ENCODE results near the gene PPM1F.
"Not testable (repeated sequence)": the region's sequence is repeated elsewhere in the genome, so short reads cannot be mapped to it uniquely, and the experiment has no call there.

Gene PPM1F

DNA sequence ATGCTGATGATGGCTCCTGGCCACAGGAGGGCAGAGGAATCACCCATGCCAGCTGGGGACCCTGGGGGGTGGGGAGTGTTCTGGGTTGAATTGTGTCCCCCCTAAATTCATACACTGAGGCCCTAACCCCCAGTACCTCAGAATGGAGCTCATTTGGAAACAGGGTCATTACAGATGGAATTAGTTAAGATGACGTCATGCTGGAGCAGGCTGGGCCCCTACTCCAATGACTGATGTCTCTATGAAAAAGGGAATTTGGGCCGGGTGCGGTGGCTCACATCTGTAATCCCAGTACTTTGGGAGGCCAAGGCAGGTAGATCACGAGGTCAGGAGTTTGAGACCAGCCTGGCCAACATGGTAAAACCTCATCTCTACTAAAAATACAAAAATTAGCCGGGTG, 12.7 kb downstream of the PPM1F start:
- DNase-seq, result not testable (repeated sequence)

GRCh38 chr22:21939461-21939913, 13.2 kb downstream of the PPM1F start:
- no peak for DNase-seq

DNA sequence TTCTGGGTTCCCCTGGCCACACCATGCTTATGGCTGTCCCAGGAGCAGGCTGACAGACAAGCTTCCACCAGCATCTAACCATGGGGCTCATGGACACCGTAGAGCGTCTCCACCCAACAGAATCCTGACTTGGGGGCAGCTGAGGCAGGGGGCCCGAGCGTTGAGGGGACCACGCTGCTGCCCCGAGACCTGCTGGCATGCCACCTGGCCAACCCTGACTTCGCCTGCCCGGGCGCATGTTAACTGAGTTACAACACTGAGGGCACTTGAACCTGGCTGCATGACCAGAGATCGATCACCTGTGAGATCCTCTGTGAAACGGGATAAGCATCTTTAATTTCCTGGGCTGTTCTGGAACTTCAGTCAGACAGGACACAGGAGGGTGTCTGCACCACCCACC, 13.7 kb downstream of the PPM1F start:
- DNase-seq, result no peak

GRCh38 chr22:21938071-21938822, 14.4 kb downstream of the PPM1F start:
- peak; percentile 78 to 89 (median 83) for DNase-seq

DNA sequence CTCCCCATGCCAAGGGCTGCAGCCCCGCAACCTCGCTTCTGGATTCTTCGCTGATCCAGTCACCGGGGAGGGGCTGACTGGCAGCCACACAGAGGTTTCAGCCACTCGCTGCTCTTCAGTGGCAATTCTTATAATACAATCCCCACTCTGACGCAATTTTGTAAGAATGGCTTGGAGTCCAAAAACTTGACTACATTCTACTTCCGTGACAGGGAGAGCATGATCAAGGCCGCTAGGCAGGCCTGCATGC, 14.9 kb downstream of the PPM1F start:
- no peak for DNase-seq

GRCh38 chr22:21937041-21937820, 15.4 kb downstream of the PPM1F start:
- DNase-seq, result no peak

DNA sequence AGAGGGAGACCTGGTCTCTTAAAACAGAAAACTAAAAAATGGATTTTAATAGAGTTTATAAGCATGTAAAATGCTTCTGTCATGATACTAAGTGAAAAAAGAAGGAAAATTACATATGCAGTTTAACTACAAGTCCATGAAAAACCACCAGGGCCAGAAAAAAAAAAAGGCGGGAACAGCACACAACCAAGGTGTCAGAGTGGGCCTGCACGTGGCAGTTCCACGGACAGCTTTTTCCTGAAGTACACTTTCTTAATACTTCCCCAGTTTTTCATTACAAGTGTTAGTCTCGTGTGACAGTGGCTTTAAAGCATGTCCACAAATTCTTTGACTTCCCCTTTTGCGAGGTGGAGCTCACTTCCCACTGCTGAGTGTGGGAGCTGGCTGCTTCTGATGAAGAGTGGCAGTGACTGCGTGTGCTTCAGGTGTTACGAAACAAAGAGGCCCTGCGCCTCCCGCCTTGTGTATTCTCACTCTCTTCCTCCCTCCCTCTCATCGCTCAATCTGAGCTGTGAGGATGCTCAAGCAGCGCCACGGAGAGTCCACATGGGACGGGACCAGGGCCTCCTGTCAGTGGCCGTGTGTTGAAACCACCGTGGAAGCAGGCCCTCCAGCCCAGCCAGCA, 16.4 kb downstream of the PPM1F start:
- DNase-seq, result no peak

- DNase-seq, result no peak
Observed at GRCh38 chr22:21933910-21934309, 18.7 kb downstream of the PPM1F start.

DNA sequence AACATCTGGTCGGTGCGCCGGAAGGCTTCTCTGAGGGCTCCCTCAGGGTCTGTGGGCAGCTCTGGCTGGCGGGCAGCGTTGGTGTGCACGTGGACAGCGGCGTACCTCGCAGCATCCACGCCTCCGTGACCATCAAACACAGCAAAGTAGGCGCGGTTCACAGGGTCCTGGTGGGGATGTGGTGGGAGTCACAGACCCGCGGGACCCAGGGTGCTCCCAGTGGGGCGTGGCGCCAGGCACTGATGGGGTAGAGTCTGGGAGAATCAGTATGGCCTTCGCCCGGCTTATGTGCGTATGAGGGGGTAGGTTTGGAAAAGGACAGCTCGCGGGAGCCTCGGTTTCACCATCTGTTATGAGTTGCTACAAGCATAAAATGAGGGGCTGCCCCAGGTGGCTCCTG, 19.2 kb downstream of the PPM1F start:
- no peak for DNase-seq

DNA sequence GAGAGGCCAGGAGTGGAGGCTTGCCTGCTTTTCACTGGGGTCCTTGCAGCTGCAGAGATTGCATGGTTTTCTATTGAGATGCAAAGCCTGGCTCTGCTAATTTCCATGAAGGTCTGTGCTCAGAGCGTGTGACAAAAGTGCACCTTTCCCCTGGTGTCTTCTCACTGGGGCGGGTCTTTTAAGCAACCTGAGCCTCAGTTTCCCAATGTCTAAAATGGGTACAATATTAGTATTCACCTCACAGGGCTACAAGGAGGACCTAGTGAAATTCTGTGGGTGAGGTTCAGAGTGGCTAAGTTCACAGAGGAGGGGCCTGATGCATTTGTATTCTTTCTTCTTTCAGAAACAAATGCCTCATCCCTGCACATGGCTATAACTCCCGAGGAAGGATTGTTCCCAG, 20.3 kb downstream of the PPM1F start:
- no peak for DNase-seq

DNA sequence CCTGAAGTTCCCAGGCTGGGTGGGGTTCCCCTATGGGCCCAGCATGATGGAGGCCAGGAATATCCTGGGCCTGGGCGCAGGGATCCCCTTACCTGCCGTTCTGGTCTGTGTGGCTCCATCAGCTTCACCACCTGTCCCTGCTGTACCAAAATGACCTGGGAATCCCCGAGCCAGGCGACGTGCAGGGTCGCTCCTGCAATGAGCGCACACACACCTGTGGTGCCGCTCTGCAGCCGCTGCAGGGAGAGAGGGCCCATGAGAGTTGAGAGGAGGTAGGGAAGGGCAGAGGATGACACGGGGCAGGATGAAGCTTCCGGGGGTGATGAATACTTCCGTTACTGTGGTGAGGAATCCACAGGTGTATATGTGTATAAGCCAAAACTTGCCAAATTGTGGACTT, 21.6 kb downstream of the PPM1F start:
- no peak for DNase-seq

- DNase-seq, result no peak
Observed at GRCh38 chr22:21929253-21929652, 23.4 kb downstream of the PPM1F start.

GRCh38 chr22:21928048-21928447, 24.6 kb downstream of the PPM1F start:
- DNase-seq, result no peak

GRCh38 chr22:21927174-21927823, 25.3 kb downstream of the PPM1F start:
- DNase-seq, result no peak

DNA sequence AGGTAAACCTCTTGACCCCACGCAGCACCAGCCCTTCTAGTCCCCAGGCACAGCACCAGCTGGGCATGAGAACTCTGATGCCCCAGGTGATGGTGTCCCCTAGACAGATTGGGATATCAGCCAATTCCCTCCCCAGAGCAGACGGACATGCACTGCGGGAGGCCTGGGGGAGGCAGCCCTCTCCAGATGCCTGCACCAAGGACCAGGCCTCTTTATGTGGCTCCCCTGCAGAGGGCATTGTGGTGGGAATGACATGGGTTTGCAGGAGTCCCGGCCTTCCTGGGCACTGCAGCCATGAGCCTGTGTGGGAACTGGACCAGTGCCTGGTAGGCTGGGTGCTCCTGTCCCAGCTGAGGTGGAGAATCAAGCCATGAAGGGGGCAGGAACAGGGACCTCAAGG, 25.9 kb downstream of the PPM1F start:
- DNase-seq, result no peak

GRCh38 chr22:21923163-21923561, 29.5 kb downstream of the PPM1F start:
- DNase-seq, result no peak

DNA sequence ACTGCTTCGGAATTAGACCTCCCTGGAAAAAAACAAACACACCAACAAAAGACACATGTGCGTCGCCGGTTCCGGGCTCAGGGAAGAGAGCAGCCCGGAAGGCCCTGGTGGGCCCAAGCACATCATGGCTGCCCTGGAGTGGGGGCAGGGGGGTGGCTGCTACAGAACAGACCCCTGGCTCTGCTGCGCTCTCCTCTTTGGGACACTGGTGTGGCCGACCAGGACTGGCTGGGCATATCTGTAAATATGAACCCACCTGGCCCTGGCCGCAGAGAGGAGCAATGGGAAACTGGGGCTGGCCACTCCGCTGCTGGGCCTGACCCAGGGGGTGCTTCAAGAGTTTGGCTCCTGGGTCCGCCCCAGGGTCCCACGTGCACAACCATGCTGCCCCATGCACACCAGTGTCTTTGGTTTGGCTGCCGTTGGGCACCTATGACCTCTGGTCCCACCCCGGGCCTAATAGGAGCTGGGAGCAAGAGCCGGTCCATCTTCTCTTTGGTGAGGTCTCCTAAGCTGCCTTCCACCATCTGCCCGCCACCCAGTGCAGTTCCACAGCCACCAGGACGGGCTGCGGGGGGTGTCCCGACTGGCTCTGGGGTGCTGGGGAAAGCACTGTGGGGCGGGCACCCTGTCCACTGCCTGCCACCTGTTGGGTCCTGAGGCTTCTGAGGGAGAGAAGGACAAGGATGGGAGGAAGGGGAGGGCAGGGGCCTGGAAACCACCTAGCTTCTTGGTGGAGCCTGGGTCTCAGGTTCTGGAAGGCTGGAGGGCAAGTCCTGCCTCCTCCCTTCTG, 30.1 kb downstream of the PPM1F start:
- DNase-seq, result no peak

GRCh38 chr22:21921729-21922128, 30.9 kb downstream of the PPM1F start:
- DNase-seq, result no peak

- no peak for DNase-seq
Observed at GRCh38 chr22:21921184-21921721, 31.4 kb downstream of the PPM1F start.

DNA sequence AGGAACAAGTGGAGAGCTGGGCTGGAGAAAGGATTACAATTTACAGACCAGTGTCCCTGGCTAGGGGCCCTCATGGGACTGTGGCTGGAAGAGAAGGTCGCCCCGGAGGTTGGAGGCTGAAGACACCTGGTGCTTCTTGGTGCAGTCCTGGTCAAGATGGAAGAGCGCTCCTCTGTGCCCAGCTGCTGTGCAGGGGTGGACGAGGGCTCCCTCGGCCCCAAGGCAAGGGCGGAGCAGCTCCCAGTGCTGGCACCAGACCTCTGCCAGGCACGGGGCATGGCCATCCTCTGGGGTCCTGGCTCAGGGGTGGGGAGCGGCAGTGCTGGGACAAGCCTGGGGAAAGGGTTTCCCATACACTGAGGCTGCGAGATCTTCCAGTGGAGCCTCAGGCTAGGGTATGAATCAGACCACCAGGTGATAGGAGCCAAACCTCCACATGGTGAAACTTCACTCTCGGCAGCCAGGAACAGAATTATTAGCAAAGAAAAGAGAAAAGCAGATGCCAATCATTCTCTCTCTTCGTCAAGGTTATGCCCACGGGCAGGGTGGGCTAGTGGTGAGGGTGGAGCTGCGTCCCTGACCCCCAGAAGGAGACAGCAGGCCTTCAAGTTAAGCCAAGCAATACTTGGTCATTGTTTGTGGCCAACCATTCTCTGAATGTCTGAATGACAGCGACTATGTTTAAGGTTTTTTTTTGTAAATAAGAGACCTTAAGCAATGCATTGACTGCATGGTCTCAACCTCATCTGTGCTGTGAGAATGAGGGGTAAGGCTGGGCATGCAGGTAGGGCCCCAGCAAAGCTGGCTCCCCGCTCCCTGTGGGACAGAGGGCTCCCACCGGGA, 32.1 kb downstream of the PPM1F start:
- no peak for DNase-seq

GRCh38 chr22:21919526-21920307, 32.9 kb downstream of the PPM1F start:
- no peak for DNase-seq

Data from T-helper 2 cell (primary cell).